Fibroblast of villous mesenchyme (primary cell): Measurements from ENCODE around the gene ASB9. TPM values are rescaled to one million over a fixed set of nuclear protein-coding genes. Genes with fewer than 3 reads are reported as not detected.
"Not testable (repeated sequence)": the region's sequence is repeated elsewhere in the genome, so short reads cannot be mapped to it uniquely, and the experiment has no call there.

Experiments used
- DNase-seq: peaks from one replicate; pipeline ENCODE4 v3.0.0-alpha.2; 2010; ENCODE audit warnings: low read depth
- H3K4me3 ChIP-seq: 2 replicates; pipeline ENCODE4 v1.5.1; 2011; ENCODE audit warnings: low read depth, mild to moderate bottlenecking, low read length
- total RNA-seq: library from RNA; depleted of rRNA; stranded (reverse); fragments of >200 nt; gene quantifications from 2 replicates; pipeline ENCODE4 v1.2.3, GENCODE V29; 2012
- TF ChIP-seq, protein P1 (sequence below): IDR thresholded peaks from 2 replicates; pipeline ENCODE4 v1.5.1; 2012; ENCODE audit warnings: low read depth, mild to moderate bottlenecking, low read length; ENCODE audit not compliant: insufficient read depth

Gene ASB9, protein sequence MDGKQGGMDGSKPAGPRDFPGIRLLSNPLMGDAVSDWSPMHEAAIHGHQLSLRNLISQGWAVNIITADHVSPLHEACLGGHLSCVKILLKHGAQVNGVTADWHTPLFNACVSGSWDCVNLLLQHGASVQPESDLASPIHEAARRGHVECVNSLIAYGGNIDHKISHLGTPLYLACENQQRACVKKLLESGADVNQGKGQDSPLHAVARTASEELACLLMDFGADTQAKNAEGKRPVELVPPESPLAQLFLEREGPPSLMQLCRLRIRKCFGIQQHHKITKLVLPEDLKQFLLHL
- 0.64 and 2.6 TPM in 2 replicates for total RNA-seq

DNA sequence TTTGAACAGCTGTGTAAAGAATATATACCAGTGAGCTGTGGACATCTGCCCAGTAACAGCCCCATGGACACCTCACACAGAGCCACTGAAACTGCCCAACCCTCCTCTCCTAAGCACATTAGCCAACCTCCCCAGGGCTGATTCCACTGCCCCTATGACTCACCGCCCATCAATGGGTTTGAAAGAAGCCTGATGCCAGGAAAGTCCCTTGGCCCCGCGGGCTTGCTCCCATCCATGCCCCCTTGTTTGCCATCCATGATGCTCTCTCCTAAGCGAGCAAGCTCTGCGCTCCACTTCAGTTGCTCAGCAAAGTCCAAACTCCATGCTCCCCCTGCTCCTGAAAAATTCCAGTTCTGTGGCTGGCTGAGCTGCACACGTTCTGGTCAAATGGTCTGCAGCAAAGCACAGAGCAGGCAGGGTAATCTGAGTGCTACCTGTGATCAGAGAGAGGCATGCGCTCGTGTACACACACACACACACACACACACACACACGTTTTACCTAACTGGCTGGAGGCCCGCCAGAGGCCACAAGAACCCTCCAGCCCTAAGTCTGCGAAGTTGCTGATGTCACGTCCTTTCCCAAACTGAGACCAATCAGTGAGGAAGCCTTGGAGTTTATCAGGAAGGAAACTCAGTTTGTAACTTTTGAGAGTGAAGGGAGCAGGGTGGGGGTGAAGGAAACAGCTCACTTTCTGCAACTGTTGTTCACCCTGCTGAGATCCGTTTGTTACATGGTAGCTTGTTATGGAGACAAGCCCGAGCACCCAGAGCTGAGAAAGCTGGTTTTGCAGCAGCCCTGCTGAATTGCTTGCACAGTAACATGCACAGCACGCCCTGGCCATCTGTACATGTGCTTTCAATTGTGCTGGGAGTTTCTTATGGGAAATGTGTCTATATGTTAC, at the start of gene ASB9:
Gene ASB9, minus strand, starts transcription at position 466 of the 904 bp plus-strand sequence. Its CDS starts 209 bp downstream, at position 257.
- peak; percentile 37 for DNase-seq
- H3K4me3 ChIP-seq, result no peak within 1 kb of the TSS
- TF ChIP-seq, protein P1, sequence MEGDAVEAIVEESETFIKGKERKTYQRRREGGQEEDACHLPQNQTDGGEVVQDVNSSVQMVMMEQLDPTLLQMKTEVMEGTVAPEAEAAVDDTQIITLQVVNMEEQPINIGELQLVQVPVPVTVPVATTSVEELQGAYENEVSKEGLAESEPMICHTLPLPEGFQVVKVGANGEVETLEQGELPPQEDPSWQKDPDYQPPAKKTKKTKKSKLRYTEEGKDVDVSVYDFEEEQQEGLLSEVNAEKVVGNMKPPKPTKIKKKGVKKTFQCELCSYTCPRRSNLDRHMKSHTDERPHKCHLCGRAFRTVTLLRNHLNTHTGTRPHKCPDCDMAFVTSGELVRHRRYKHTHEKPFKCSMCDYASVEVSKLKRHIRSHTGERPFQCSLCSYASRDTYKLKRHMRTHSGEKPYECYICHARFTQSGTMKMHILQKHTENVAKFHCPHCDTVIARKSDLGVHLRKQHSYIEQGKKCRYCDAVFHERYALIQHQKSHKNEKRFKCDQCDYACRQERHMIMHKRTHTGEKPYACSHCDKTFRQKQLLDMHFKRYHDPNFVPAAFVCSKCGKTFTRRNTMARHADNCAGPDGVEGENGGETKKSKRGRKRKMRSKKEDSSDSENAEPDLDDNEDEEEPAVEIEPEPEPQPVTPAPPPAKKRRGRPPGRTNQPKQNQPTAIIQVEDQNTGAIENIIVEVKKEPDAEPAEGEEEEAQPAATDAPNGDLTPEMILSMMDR, result no peak

- TF ChIP-seq, protein P1, result no peak
- H3K4me3 ChIP-seq, result no peak overlapping the region
- no peak for DNase-seq
Measured at GRCh38 chrX:15319075-15319474, 49.2 kb upstream of the ASB9 start.

DNA sequence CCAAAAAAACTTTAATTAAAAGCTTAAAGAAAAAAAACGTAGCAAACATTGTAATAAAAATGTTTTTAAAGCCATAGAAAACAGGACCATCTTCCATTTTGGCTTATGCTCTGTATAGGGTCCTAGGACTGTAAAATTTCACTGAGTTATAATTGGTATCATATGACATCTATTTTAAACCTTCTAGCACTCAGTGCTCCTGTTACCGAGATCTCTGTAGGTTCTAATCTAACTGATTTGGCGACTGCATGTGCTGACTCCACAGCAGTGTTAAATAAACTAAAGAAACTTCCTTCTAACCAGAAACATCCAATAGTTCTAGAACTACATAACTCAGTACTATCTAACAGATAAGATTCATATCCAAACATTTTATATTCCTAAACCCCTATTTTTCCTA, 45.6 kb upstream of the ASB9 start, which contains the start of gene ASB11:
Gene ASB11, minus strand, starts transcription at position 132 of the 400 bp plus-strand sequence. Its CDS starts 35 bp downstream, at position 97.
- TF ChIP-seq, protein P1, result no peak
- H3K4me3 ChIP-seq, result no peak within 1 kb of the TSS
- DNase-seq, result no peak

DNA sequence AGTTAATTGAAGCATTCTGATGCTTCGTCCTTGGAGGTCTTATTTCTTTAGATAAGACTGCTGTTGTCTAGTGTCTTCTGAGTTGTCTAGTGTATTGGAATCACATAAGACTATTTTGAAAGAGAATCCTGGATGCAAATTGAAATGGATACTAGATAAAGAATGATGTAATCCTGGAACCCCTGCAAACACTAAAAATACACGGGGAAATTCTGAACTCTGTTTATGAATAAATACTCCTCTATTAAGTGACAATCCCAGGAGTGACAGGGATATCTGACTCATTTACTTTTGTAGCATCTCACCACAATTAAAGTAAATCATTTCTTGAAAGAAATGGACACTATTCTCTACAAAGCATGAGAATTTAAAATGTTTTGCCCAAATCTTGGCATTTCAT, 44.6 kb upstream of the ASB9 start:
- no peak overlapping the region for H3K4me3 ChIP-seq
- TF ChIP-seq, protein P1, result no peak
- no peak for DNase-seq

DNA sequence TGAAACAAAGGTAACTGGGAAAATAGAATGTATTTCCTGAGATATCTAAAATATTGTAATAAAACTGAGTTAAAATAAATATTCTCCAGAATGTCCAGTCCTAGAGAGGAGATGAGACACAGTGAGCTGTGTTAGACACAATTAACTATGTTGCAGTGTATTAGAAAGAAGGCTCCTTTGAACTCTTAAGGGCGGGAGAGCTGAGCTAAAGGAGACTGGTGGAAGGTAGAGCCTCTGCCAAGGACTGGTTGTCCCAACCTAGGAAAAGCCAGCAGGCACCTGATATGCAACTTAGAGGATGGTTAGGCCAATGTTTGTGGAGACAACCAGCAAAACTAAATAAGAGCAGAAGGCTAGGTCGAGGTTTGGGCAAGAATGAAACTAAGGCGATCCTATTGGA, 41.2 kb upstream of the ASB9 start:
- TF ChIP-seq, protein P1, result no peak
- DNase-seq, result no peak
- H3K4me3 ChIP-seq, result no peak overlapping the region

DNA sequence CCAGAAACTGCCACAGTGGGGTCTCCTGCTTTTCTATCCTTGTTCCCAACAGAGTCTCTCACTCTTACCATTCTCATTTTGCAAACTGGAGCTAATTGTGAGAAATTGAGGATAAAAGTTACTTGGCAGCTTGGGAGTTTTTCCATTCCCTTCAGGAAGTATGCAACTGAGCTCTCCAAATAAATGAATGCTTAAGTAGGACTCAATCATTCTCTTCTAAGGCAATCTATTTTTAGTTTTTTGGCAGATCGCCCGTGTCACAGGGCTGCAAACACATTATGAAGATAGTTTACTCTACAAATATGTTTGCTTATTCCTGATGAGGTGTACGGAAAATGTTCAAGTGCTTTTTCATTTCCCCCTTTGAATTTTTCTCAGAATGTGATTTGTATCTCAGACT, 40.2 kb upstream of the ASB9 start:
- H3K4me3 ChIP-seq, result no peak overlapping the region
- TF ChIP-seq, protein P1, result no peak
- DNase-seq, result peak; percentile 37

- H3K4me3 ChIP-seq, DNase-seq: not testable (repeated sequence)
Measured at GRCh38 chrX:15305899-15306298, 36.0 kb upstream of the ASB9 start.
